Endothelial cell of umbilical vein (primary cell): ENCODE results near the gene MAML2. TPM values are rescaled to one million over a fixed set of nuclear protein-coding genes. Genes with fewer than 3 reads are reported as not detected.

ENCODE experiments used
- BruUV-seq: library from RNA; stranded (reverse); fragments of 400-500 nt; replicated peaks from 2 replicates; lab custom pipeline; 2021; lab: Mats Ljungman, UMichigan
- CTCF ChIA-PET: fragments of 300-600, 350-600 bp; sonication (Branson Sonifier 250); formaldehyde crosslinking; loops from one replicate; lab custom pipeline; 2021; ENCODE audit warnings: antibody characterized with exemption, inconsistent platforms; lab: Charles Lee
- POLR2A ChIA-PET: fragments of 300-600, 350-600 bp; sonication (Branson Sonifier 250); formaldehyde crosslinking; loops from one replicate; lab custom pipeline; 2021; ENCODE audit warnings: antibody characterized with exemption, inconsistent platforms; lab: Charles Lee
- DNase-seq: peaks from one replicate; pipeline ENCODE4 v3.0.0-alpha.2; 2011; ENCODE audit warnings: low read depth, low spot score
- FAIRE-seq: peaks from 2 replicates; lab custom pipeline; 2011; peaks lifted over from hg19 to GRCh38; lab: Jason Lieb, UNC
- H2AFZ ChIP-seq: 2 replicates; pipeline ENCODE4 v1.6.0; 2012; ENCODE audit warnings: low read depth, low read length, control low read depth, inconsistent platforms
- H3K27ac ChIP-seq: 2 replicates; pipeline ENCODE4 v1.5.1; 2011; ENCODE audit warnings: low read depth, mild to moderate bottlenecking, control low read depth, low read length, moderate library complexity; ENCODE audit not compliant: insufficient read depth
- H3K27me3 ChIP-seq, 2 experiments: 2 replicates each; pipeline versions ENCODE4 v1.6.0 to v1.6.1; 2011; ENCODE audit warnings: low read length in 2 of 2, mixed read lengths in 1 of 2; ENCODE audit not compliant: control insufficient read depth in 2 of 2, insufficient read depth in 2 of 2
- H3K36me3 ChIP-seq, 2 experiments: 2 replicates in 1 of 2; 3 replicates in 1 of 2; pipeline ENCODE4 v1.5.1; 2011; ENCODE audit warnings: low read length in 2 of 2, mild to moderate bottlenecking in 1 of 2, moderate library complexity in 1 of 2; ENCODE audit not compliant: control insufficient read depth in 2 of 2, insufficient read depth in 2 of 2; ENCODE audit errors: extremely low read depth in 1 of 2
- H3K4me1 ChIP-seq: 3 replicates; pipeline ENCODE4 v1.5.1; 2011; ENCODE audit warnings: mild to moderate bottlenecking, low read length; ENCODE audit not compliant: control insufficient read depth, insufficient read depth; ENCODE audit errors: extremely low read depth
- H3K4me2 ChIP-seq: 2 replicates; pipeline ENCODE4 v1.6.1; 2011; ENCODE audit warnings: low read length, control low read depth, mixed read lengths; ENCODE audit not compliant: insufficient read depth
- H3K4me3 ChIP-seq, 3 experiments: fragments of 200-600 bp in 1 of 3; sonication (generic), shearing (Covaris generic) in 1 of 3; replicated peaks in 1 of 3; 2 replicates each; pipeline ENCODE4 v1.5.1; 2011 to 2016; ENCODE audit warnings: control low read depth in 3 of 3, low read length in 3 of 3, mild to moderate bottlenecking in 2 of 3, inconsistent platforms in 1 of 3, low read depth in 1 of 3, moderate library complexity in 1 of 3; ENCODE audit not compliant: insufficient read depth in 1 of 3
- H3K79me2 ChIP-seq: 2 replicates; pipeline ENCODE4 v1.6.0; 2012; ENCODE audit warnings: low read length, inconsistent platforms; ENCODE audit not compliant: control insufficient read depth, insufficient read depth
- H3K9ac ChIP-seq: replicated peaks from 2 replicates; pipeline ENCODE3; 2011; ENCODE audit warnings: low read length, control low read depth; ENCODE audit not compliant: insufficient read depth; ENCODE audit errors: extremely low read depth
- H3K9me1 ChIP-seq: replicated peaks from 3 replicates; pipeline ENCODE4 v1.6.0; 2011; ENCODE audit warnings: mild to moderate bottlenecking, low read length; ENCODE audit not compliant: control insufficient read depth, insufficient read depth; ENCODE audit errors: extremely low read depth
- H3K9me3 ChIP-seq: replicated peaks from 2 replicates; pipeline ENCODE4 v1.5.1; 2012; ENCODE audit warnings: low read length, inconsistent platforms; ENCODE audit not compliant: control insufficient read depth, insufficient read depth
- H4K20me1 ChIP-seq: replicated peaks from 2 replicates; pipeline ENCODE3; 2011; ENCODE audit warnings: mild to moderate bottlenecking, low read length; ENCODE audit not compliant: control insufficient read depth, insufficient read depth; ENCODE audit errors: extremely low read depth
- EZH2 ChIP-seq: IDR thresholded peaks from 2 replicates; pipeline ENCODE4 v1.6.1; 2012; ENCODE audit warnings: borderline replicate concordance, low read depth, mild to moderate bottlenecking, moderate library complexity, low read length, inconsistent platforms; ENCODE audit not compliant: severe bottlenecking
- FOS ChIP-seq: IDR thresholded peaks from 2 replicates; pipeline ENCODE4 v1.6.1; 2011; ENCODE audit warnings: mild to moderate bottlenecking, low read length, moderate library complexity, borderline replicate concordance; ENCODE audit not compliant: insufficient read depth
- GATA2 ChIP-seq: IDR thresholded peaks from 2 replicates; pipeline ENCODE4 v1.7.0; 2011; ENCODE audit warnings: low read depth, mild to moderate bottlenecking, moderate library complexity, mixed read lengths, low read length; ENCODE audit not compliant: insufficient read length, insufficient read depth
- JUN ChIP-seq: IDR thresholded peaks from 2 replicates; pipeline ENCODE4 v1.6.1; 2011; ENCODE audit warnings: borderline replicate concordance, low read depth; ENCODE audit not compliant: insufficient read length, insufficient read depth
- MYC ChIP-seq: IDR thresholded peaks from one replicate; pipeline ENCODE4 v1.6.1; 2011; ENCODE audit warnings: mild to moderate bottlenecking, low read depth, low read length
- POLR2A ChIP-seq: IDR thresholded peaks from 2 replicates; pipeline ENCODE4 v1.6.1; 2012; ENCODE audit warnings: low read depth, mild to moderate bottlenecking, control low read depth, low read length
- POLR2AphosphoS5 ChIP-seq: IDR thresholded peaks from 2 replicates; pipeline ENCODE4 v1.6.1; 2012; ENCODE audit warnings: low read depth, mild to moderate bottlenecking, control low read depth, low read length, moderate library complexity; ENCODE audit not compliant: insufficient read depth
- dilution Hi-C: fragments of 300-500 bp; cut with MboI; formaldehyde crosslinking; loops from one replicate; pipeline ENCODE4 v1.15.0; 2019; ENCODE audit warnings: low sequenced_read_pairs; ENCODE audit not compliant: extremely low pct_ligation_motif_present
- intact Hi-C: fragments of 100-400 bp; cut with micrococcal nuclease; formaldehyde crosslinking; loops from one replicate; pipeline ENCODE4 v1.10.0; 2022
- polyA plus RNA-seq, 4 experiments: library from polyadenylated mRNA; depleted of rRNA in 3 of 4; stranded (reverse) in 3 of 4; unstranded in 1 of 4; fragments of >200 nt; gene quantifications; 2 replicates each; pipeline versions ENCODE4 v1.2.1 to v1.2.3, GENCODE V29; 2011 to 2012; ENCODE audit warnings: missing spikeins in 1 of 4
- total RNA-seq: library from RNA; stranded (reverse); gene quantifications from 2 replicates; pipeline ENCODE4 v1.2.3, GENCODE V29; 2021
- TF ChIP-seq, protein P1 (sequence below), 2 donors: IDR thresholded peaks; 1 replicate in 1 of 2; 2 replicates in 1 of 2; pipeline ENCODE4 v1.5.1; 2011; ENCODE audit warnings: low read length in 2 of 2, mild to moderate bottlenecking in 2 of 2, moderate library complexity in 2 of 2, control low read depth in 1 of 2, inconsistent platforms in 1 of 2, low read depth in 1 of 2; ENCODE audit not compliant: insufficient read depth in 1 of 2; ENCODE audit errors: extremely low read depth in 1 of 2
- TF ChIP-seq, protein P2 (sequence below): IDR thresholded peaks from 2 replicates; pipeline ENCODE4 v1.6.1; 2011; ENCODE audit not compliant: insufficient read depth, insufficient read length

MAML2 gene
- total and polyA plus RNA-seq, 2 donors (not counting 3 experiments of a cell fraction or from before 2014, with no cell fraction given): 12.4 to 16.8 TPM

DNA sequence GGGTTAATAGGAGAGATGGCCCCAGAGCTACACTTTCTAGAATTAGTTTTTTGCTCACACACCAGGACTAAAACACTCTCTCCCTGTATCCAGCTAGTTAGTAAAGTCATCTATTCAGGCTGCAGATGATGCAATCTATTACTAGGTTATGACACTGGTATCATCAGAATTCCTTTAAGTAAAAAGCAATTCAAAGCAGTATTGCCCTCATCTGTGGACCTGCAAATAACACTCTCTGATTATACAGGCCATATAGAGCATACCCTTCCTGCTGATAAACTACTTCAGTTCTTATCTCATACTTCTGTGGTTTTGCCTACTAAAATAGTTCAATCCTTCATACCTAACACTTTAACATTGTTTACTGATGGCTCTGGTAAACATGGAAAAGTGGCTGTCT is 405.6 kb downstream of the MAML2 start:
- no TSS peak for BruUV-seq
- ChIA-PET CTCF (interaction anchor here (1.1 to 1.8 kb wide), 2 partner anchors 88 to 456 kb away, joined by 3 to 4 read pairs; no protein-coding TSS in a partner anchor), POLR2A (no interaction called here)
- no peak for TF ChIP-seq POLR2A
- TF ChIP-seq EZH2: no peak
- no peak for TF ChIP-seq POLR2AphosphoS5
- no peak for TF ChIP-seq MYC
- TF ChIP-seq GATA2: no peak
- no peak for TF ChIP-seq JUN
- TF ChIP-seq, protein P1, sequence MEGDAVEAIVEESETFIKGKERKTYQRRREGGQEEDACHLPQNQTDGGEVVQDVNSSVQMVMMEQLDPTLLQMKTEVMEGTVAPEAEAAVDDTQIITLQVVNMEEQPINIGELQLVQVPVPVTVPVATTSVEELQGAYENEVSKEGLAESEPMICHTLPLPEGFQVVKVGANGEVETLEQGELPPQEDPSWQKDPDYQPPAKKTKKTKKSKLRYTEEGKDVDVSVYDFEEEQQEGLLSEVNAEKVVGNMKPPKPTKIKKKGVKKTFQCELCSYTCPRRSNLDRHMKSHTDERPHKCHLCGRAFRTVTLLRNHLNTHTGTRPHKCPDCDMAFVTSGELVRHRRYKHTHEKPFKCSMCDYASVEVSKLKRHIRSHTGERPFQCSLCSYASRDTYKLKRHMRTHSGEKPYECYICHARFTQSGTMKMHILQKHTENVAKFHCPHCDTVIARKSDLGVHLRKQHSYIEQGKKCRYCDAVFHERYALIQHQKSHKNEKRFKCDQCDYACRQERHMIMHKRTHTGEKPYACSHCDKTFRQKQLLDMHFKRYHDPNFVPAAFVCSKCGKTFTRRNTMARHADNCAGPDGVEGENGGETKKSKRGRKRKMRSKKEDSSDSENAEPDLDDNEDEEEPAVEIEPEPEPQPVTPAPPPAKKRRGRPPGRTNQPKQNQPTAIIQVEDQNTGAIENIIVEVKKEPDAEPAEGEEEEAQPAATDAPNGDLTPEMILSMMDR (IDR thresholded peaks at IDR 0.05; ENCODE audit: extremely low read depth in 1 of 2, insufficient read depth in 1 of 2, low read depth in 1 of 2, low read length in 2 of 2): no peak
- TF ChIP-seq, protein P2, sequence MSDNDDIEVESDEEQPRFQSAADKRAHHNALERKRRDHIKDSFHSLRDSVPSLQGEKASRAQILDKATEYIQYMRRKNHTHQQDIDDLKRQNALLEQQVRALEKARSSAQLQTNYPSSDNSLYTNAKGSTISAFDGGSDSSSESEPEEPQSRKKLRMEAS: no peak
- TF ChIP-seq FOS: no peak
- DNase-seq: no peak
- H3K9me3 ChIP-seq: no peaks in the 10 kb centered on the region
- intact Hi-C loops: no loop called here
- no peak overlapping the region for H3K9ac ChIP-seq
- H3K4me1 ChIP-seq: no peaks in the 10 kb centered on the region
- no peaks in the 10 kb centered on the region for H3K9me1 ChIP-seq
- FAIRE-seq: no peak
- no peak overlapping the region for H3K4me2 ChIP-seq
- H2AFZ ChIP-seq: no peak overlapping the region
- no peak overlapping the region for H3K4me3 ChIP-seq
- dilution Hi-C loops: no loop called here
- H3K27me3 ChIP-seq: no peaks in the 10 kb centered on the region
- H3K27ac ChIP-seq: no peak overlapping the region
- no peaks in the 10 kb centered on the region for H3K36me3 ChIP-seq
- H3K79me2 ChIP-seq: no peaks in the 10 kb centered on the region
- H4K20me1 ChIP-seq: no peaks in the 10 kb centered on the region
